Effector CD4-positive, alpha-beta T cell (primary cell): Measurements from ENCODE around the gene CCDC120.

Source experiments
- DNase-seq: peaks from one replicate; pipeline ENCODE4 v3.0.0-alpha.2; 2020

The CCDC120 gene

GRCh38 chrX:49064303-49064702, 5.5 kb downstream of the CCDC120 start:
- DNase-seq: no peak

DNA sequence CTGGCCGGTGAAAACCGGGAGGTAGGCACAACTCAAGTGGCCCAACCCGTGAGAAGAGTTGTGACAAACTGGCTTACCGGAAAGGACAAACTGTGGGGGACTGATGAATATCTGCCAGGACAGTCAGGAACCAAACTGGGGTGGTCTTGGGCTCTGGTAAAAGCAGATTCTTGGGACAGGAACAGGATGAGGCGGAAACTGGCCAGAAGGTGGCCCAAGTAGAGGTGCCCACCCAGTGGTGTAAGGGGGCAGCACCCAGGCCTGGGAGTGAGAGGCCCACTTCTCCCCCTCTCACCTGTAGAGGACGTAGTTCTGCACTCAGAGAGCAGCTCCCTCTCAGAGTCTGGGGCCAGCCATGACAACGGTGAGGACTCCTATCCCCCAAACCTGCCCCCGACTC, 5.9 kb downstream of the CCDC120 start:
- DNase-seq: no peak

- DNase-seq: no peak
Measured at GRCh38 chrX:49066278-49066677, 7.5 kb downstream of the CCDC120 start.

DNA sequence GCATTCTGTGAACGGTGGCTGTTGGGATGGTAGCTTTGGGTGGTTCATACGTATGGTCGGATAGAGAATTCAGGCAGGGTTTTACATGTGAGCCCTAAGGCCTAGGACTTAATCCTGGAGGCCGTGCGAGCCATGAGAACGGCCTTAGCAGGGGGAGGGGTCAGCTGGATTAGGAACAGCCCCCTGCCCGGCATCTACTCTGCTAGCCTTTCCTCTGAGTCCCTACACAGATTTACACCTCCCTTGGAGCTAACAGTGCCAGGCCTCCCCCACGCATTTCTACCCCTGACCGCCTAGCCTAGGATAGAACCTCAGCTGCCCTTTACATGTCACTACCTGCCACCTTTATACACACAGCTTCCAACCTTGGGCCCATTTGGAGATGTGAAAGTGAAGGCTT, 7.9 kb downstream of the CCDC120 start:
- no peak for DNase-seq

DNA sequence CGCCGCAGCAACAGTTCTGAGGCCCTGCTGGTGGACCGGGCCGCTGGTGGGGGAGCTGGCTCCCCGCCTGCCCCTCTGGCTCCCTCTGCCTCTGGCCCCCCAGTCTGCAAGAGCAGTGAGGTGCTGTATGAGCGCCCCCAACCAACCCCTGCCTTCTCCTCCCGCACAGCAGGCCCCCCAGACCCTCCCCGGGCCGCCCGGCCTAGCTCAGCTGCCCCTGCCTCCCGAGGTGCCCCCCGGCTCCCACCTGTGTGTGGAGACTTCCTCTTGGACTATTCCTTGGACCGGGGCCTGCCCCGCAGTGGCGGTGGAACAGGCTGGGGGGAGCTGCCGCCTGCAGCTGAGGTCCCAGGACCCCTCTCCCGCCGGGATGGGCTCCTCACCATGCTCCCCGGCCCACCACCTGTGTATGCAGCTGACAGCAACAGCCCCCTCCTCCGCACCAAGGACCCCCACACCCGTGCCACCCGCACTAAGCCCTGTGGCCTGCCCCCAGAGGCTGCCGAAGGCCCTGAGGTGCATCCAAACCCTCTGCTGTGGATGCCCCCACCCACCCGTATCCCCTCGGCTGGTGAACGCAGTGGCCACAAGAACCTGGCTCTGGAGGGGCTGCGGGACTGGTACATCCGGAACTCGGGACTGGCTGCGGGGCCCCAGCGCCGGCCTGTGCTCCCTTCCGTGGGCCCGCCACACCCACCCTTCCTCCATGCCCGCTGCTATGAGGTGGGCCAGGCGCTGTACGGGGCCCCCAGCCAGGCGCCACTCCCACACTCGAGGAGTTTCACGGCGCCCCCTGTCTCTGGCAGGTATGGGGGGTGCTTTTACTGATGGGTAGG, 8.7 kb downstream of the CCDC120 start:
- no peak for DNase-seq

GRCh38 chrX:49069038-49069437, 10.2 kb downstream of the CCDC120 start:
- no peak for DNase-seq

DNA sequence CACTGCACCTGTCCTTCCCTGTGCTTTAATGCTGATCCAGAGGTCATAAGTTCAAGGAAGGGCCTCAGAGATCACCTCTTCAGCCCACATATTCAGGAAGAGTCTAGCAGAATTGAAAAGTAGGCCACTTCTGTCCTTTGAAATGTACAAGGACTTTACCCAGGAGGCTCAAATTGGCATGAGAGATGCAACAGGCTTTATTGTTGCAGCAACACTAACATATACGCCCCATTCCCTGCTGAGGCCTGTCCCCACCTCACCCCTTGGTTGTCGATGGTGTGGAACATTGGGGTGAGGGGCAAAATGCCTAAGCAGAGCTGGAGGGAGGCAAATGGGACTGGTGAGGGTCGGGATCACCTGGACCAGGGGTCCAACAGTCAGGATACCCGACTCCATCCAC, 12.2 kb downstream of the CCDC120 start:
- DNase-seq: no peak

DNA sequence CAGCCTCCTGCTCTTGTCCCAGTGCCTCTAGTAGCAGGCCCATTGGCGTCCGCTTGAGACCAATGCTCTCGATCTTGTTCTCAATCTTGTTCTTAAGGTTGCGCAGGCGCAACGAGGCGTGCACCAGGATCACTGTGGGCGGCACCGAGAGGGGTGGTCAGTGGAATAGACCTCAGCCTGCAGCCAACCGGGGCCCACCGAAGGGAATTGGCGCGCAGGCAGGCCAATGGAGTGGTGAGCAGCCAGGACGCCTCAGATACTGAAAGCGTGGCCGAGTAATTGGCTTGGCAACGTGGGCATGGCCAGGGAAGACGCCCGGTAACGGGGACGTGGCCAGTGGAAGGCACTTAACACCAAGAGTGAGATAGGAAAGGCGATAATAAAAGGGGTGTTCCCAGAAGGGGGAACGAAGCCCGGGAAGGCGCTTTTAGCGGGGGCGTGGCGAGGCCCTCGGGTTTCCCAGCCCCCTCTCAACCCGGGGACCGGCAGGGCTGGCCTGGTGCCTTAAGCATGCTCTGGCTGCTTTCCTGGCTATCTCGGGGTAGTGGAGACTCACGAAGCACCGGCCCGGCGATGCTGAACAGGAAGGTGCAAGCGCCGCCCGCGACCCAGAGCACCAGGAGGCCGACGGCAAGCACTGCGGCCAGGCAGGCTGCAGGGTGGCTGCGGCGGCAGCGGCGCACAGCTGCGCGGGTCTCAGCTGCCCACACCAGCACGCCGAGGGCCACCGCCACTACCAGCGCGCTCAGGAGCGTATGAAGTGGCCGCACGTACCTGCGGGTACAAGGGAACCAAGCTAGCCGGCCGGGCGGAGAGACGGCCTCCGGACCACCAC, 13.3 kb downstream of the CCDC120 start:
- DNase-seq: no peak

- DNase-seq: no peak
Measured at GRCh38 chrX:49072712-49073095, 13.9 kb downstream of the CCDC120 start.

- peak; percentile 84 for DNase-seq
Measured at GRCh38 chrX:49073601-49074575, 15.1 kb downstream of the CCDC120 start, which contains the start of gene PRAF2. PRAF2 (minus strand) TSS chrX:49074002; CDS start chrX:49073987, 15 bp downstream.

DNA sequence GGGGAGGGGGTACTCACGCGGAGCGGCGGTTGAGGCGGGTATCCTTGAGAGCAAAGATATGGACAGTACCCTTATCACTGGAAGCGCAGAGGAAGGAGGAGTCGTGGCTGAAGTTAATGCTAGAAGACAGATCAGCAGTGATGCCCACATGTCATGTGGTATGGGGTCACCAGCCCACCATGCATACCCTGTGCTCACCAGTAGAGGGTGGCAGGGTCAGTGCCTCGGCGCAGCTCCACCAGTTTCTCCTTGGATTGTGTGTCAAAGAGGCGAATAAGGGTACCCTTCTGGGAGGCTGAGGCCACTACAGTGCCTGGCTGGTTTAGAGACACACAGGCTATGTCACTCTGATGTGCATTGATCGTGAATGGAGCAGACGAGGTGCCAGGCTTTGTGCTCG, 16.5 kb downstream of the CCDC120 start:
- no peak for DNase-seq

- no peak for DNase-seq
Measured at GRCh38 chrX:49077941-49078340, 19.1 kb downstream of the CCDC120 start.

DNA sequence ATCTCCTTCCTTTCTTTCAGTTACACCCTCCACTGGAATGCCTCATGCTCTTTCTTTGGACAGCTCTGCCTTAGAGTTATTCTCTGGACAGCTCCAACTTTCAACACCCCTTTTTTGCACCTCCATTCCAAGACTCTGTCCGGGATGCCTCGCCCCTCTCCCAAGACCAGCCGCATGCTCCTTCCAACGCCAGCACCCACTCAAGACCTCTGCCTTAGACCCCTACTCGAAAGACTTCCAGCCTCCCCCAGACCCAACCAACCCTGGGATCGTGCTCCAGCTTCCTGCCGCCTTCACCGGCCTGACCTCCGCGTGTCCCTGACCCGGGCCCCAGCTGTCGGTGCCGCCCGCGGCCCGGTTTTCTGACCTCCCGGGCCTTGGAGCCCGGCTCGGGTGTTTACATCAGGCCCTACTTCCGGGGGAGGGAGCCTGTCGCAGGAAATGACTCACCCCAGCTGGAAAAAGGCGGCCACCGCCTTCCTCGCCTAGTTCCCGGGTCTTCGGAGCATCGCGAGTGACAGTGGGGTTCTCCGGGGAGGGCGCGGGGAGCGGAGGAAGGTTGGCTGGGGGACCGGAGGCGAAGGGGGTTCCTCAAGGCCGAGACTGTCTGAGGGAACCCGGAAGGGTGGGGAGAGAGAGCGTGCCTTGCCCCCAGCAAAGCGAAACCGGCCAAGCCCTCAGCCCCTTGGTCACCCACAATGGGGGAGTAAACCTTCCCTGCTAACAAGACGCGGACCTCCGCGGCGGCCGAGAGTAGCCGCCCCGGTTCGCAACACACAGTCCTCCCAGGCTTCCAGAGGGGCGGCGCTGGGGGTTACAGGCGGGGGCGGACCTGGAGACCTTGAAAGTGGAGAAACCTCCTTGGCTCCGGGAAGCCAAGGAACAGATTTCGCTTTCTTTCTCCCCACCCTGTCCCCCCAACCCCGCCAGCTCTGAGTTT, 21.0 kb downstream of the CCDC120 start, which contains the start of gene WDR45:
Gene WDR45, minus strand, starts transcription at position 399 of the 940 bp plus-strand sequence. CDS start 1,792 bp downstream, outside the sequence.
- peak; percentile 59 for DNase-seq

DNA sequence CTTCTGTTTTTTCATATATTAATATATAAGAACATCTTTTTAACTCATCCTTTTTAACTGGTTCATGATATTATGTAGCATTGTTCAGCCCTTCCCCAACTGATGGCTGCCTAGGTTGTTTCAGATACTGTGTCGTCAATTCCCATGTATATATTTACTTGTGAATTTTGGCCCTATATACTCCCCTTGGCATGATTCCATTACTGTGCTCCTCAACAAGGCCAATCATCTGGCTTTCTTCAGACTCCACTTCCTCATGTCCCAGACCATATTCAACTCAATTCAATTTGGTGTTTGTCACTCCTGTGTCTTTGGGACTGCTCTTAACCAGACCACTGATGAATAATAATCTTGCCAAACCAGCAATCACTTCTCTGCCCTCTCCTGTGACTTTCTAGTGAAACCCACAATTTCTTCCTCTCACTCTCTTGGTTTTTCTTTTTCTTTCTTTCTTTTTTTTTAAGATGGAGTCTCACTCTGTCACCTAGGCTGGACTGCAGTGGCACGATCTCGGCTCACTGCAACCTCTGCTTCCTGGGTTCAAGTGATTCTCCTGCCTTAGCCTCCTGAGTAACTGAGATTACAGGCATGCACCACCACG, 23.6 kb downstream of the CCDC120 start:
- DNase-seq: no peak

DNA sequence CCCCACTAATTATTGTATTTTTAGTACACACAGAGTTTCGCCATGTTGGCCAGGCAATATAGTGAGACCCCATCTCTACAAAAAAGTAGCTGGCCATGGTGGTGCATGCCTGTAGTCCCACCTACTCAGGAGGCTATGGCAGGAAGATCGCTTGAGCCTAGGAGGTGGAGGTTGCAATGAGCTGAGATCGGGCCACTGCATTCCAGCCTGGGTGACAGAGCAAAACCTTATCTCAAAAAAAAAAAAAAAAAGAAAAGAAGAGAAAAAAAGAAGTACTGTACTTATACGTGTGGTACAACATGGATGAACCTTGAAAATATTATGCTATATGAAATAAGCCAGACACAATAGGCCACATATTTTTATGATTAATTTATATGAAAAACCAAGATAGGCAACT, 30.8 kb downstream of the CCDC120 start:
- no peak for DNase-seq

GRCh38 chrX:49096419-49096818, 37.6 kb downstream of the CCDC120 start:
- no peak for DNase-seq

GRCh38 chrX:49100704-49101628, 42.2 kb downstream of the CCDC120 start:
- peak; percentile 82 for DNase-seq

DNA sequence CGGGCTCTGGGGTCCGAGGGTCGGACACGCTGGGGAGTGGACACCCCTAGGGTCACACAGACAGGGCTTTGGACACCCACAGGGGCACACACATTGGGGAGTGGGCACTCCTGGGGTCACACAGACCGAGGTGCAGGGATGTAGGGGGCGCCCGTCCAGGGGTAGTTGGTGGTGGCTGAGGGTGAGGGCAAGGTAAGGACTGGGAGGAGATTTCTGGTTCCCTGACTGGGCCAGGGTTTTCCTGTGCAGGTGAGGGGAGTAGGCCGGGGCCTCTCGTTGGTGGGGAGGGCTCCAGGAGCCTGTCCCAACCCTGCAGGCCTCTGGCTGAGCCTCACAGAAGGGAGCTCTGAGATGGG, 42.8 kb downstream of the CCDC120 start:
- no peak for DNase-seq

DNA sequence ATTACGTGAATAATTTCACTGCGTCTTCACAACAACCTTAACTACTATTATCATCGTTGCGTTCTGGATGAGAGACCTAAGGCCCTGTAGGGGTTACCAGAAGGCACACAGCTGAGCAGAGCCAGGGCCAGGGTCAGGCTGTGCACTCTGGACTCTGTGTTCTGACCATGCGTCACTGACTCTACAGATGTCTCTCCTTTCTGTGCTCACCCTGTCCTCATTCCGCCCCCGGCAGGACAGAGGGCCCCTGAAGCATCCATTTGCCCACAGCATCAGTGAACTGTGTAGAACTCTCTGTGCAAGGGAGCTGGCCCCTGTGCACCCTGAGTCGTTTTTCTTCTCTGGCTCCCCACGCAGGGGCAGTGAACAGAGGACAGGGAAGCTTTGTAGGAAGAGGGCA, 43.4 kb downstream of the CCDC120 start:
- no peak for DNase-seq

DNA sequence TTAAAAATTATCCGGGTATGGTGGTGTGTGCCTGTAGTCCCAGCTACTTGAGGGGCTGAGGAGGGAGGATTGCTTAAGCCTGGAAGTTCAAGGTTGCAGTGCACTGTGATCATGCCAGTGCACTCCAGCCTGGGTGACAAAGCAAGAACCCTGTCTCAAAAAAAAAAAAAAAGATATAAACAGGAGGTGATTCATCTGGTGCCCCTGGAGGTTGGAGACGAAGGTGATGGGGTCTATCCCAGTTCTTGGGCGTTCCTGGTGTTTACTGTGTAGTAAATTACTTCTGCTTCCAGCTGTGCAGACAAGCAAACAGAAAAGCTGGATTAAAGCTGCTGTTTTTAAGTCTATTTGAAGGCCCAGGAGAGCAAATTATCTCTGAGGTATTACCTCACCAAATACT, 44.8 kb downstream of the CCDC120 start:
- DNase-seq: no peak
